GM19023 (cell line): ENCODE results near the gene SETD1B.
"Not testable (repeated sequence)": the region's sequence is repeated elsewhere in the genome, so short reads cannot be mapped to it uniquely, and the experiment has no call there.

Experiments used
- ATAC-seq: cut with Tn5 transposase; IDR thresholded peaks from one replicate; pipeline ENCODE4 v1.9.1; 2021; ENCODE audit warnings: mild to moderate bottlenecking, moderate library complexity; ENCODE audit not compliant: unreplicated experiment

The SETD1B gene

GRCh38 chr12:121779422-121779895 is 24.4 kb upstream of the SETD1B start:
- ATAC-seq: no peak

DNA sequence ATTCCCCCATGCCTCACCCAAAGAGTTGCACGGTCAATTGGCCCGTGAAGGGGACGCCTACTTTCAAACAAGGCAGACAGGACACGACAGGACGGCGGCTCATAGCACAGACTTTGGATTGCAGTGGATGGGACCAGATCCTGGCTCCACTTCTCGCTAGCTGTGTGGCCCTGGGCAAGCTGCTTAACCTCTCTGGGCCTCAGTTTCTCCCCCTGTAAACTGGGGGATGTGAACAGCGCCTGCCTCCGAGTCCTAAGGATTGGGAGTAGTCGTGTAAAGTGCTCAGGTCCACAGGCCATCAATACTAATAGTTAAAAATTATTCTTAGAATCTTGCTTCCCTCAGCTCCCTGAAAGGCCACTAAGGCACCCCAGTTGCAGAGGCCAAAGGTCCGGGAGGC is 23.4 kb upstream of the SETD1B start:
- no peak for ATAC-seq

DNA sequence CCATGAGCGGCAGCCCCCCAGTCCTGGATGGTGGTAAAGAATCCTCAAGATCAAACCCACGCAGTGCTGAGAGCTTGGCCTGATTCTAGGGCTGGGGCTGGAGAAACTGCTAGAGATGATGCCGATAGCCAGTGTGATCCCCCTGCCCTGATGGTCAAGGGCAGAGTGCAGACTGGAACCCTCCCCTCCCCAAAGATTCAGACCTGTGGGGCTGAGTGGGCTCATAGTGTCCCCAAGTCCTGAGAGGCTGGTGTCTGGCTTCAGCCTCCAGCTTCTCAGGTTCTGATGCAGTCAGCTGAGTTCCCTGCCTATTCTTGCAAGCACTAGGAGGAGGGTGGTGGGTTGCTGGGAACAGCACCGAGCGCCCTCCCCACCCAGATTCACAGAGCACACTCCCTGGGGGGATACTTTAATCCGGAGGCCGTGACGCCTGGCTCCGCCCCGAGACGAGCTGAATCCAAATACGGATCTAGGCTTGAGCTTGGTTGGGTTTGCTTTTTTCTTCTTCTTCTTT is 22.3 kb upstream of the SETD1B start:
- ATAC-seq: peak; percentile 30

- ATAC-seq: peak; percentile 57
Observed at GRCh38 chr12:121781998-121782979, 21.5 kb upstream of the SETD1B start.

- ATAC-seq: no peak
Observed at GRCh38 chr12:121783766-121784165, 20.0 kb upstream of the SETD1B start.

GRCh38 chr12:121784460-121784859 is 19.3 kb upstream of the SETD1B start:
- no peak for ATAC-seq

DNA sequence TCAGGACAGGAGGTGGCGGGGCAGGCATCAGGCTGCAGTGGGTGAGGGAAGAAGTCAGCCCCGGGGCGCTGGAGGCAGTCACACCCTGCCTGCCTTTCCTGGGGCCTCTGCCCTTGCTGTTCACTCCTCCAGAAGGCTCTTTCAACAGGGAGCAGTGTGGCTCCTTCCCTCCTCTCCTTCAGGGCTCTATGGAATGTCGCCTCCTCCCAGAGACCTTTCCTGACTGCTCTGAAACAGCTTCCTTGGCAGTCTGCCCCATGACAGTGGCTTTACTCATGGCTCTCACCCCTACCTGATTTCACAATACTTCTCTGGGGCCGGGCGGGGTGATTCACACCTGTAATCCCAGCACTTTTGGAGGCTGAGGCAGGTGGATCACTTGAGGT is 17.4 kb upstream of the SETD1B start:
- no peak for ATAC-seq

DNA sequence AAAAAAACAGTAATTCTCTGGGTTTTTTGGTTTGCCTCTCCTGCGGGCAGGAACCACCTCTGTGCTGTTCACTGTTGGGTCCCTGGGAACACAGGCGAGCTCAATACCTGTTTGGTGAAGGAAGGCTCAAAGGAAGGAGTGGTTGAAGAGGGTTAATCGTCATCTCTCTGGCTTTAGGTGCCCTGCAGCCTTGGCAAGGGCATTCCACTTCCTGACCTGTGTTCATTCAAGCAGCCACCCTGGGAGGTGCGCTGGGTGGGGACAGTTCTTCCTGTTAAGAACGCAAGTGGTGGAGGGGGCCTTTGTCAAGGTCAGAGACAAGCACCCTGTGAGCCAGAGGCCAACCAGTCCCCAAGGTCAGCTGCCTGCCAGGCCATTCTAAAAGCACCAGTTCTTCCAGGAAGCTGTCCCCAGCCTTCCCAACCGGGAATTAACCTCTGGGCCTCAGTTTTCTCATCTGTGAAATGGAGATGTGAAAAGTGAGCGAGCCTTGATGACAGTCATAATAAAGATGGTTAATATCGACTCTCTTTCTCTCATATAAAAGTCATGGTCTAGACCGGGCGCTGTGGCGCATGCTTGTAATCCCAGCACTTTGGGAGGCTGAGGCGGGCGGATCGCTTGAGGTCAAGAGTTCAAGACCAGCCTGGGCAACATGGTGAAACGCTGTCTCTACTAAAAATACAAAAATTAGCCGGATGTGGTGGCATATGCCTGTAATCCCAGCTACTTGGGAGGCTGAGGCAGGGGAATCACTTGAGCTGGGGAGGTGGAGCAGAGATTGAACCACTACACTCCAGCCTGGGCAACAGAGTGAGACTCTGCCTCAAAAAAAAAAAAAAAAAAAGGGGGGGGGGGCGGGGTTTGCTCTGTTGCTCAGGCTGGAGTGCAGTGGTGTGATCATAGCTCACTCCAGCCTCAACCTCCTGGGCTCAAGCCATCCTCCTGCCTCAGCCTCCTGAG is 16.5 kb upstream of the SETD1B start:
- no peak for ATAC-seq

DNA sequence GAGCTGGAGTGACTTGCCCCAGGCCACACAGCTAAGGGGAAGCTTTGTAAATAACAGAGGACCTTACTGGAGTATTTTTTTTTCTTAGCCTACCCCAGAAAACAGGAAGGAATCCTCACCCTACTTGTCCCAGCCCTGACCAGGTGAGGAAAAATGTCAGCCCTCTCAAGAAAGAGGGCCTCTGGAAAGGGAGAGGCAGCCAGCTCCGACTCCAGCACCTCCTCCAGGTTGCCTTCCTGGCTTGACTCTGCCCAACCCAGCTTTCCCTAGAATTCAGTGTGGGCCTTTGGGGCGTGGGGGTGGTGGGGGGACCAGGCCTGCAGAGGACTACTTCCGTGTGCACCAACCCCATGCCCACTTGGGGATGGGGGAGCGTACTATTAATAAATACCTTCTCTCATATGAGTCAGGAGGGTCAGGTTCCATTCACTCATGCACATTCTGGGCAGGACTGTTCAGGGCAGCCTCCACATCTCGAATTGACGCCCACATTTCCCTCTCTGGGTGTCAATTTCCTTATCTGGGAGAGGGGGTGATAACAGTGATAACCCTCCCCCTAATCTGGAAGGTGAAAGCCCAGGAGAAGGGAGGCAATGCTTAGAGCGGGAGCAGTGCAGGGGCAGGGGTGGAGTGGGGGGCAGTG is 15.5 kb upstream of the SETD1B start:
- no peak for ATAC-seq

- ATAC-seq: no peak
Observed at GRCh38 chr12:121789233-121789781, 14.5 kb upstream of the SETD1B start.

DNA sequence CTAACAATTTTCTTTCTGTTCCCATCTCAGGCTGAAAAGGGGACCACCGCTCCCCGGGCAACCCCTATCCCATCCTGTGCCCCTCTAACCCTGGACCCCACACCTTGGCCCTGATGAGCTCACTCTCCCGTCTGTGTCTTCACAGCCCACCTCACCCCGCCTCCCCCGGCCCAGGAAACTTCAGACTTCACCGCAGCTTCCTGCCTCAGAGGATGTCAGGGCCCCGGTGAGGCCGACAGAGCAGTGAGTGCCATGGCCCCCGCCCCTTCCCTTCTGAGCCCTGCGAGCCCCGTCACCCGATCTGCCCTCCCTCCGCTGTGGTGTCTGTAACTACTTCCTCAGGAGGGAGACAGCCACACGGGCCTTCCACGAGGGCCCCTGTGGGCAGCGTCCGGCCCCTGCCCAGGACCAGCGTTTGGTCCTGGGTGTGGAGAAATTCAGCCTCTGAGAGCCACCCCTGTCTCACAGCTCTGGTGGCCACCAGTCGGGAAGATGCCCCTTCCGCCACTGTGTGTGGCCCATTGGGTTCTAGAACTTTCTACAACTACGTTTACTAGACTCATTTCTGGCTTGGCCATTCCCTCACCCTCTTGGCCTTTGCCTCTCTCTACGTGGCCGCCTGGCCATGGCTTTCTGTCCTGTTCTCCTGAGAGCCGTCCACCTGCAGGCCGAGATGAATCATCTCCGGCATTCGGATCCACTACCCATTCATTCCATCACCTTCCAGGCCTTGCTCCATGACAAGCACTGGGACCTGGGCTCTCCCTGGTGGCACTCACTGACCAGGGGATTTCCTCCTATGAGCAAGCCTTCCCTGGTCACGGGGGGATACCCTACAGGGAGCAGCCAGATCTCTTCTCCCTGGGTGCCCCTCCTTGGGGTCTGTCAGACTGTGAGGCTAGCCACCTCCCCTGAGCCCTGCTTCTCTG is 13.7 kb upstream of the SETD1B start:
- ATAC-seq: peak; percentile 40

GRCh38 chr12:121790785-121791184 is 13.0 kb upstream of the SETD1B start:
- ATAC-seq: not testable (repeated sequence)

DNA sequence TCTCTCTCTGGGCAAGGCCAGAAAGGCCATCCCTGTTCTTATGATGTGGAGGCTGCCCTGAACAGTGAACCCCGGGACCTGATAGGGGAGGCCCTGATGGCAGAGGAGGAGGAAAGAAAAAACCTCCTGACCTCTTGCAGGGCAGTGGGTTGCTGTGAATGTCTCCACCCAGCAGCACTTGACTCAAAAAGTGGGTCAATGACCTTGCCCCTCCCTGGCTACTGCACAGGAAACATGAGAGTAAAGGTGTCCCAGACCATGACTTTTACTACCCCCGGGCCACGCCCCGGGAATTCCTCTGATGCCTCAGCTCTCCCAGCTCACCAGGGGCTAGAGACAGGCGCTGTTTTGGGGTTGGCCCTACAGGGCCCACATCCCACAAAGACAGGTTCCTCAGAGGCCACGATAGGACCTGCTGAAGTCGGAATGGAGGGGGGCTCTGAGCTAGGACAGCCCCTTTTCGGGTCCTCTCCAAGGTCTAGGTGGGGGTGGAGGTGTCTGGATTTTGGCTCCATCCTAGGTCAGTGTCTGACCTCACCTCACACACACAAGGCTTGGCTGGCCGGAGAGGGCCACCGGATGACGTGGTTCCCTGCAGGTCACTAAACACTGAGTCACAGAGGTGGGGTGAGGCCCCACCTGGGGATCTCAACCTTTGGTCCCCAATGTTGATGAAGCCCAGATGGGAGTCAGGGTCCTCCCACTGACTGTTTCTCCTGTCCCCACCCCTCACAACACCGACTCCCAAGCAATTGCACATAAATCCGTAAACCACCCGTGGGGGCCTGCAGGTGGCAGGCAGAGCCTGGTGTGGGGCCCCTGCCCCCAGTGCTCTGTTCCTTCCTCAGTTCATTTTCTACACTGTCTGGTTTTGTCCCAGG is 11.9 kb upstream of the SETD1B start:
- ATAC-seq: no peak

DNA sequence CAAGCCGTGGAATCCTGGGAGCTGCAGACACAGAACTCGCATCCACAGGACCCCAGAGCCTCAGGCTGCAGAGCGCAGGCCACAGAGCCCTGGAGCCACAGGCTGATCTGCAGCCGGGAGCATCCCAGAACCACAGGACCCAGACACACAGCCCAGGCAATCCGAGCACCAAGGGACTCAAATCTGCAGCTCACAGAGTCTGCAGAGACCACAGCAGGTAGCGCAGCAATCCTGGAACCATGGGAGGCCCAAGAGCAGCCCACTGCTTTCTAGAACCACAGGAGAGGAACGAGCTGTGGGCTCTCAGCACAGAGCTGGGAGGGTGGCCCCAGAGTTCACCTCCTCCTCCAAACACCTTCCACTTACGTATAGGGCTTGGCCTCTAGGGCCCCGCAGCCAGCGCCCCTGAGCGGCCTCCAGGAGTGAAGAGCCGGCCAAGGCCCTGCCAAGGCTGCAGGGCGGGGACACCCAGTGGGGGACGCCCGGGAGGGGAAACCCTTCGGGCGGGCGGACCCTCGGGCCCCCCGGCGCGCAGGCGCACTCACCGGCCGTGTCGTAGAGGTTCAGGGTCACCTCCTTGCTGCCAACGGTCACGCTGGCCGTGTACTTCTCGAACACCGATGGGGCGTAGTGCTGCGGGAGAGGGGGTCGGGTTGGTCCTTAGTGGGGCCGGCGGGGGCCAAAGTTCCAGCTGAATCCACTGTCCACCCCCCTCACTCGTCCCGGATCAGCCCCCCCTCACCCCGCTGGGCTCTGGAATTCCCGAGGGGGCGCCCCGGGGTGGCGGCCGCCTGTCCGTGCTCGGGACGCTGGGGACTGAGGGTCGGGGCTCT is 11.0 kb upstream of the SETD1B start:
- ATAC-seq: no peak

- peak; percentile 19 for ATAC-seq
Observed at GRCh38 chr12:121793440-121793837, 10.4 kb upstream of the SETD1B start, which contains the start of gene RHOF. TSS of gene RHOF (minus strand) at chr12:121793688. CDS start at chr12:121793633, 55 bp downstream.

GRCh38 chr12:121793838-121794533 is 9.8 kb upstream of the SETD1B start:
- peak; percentile 45 for ATAC-seq
